Neural progenitor cell (in vitro differentiated cells): ENCODE measurements around the gene PARP3. TPM values are rescaled to one million over a fixed set of nuclear protein-coding genes. Genes with fewer than 3 reads are reported as not detected.

ENCODE experiments used
- DNase-seq: peaks from one replicate; pipeline ENCODE4 v3.0.0-alpha.2; 2016; ENCODE audit warnings: low spot score
- H2AFZ ChIP-seq: fragments of 200-600 bp; sonication (generic); replicated peaks from 2 replicates; pipeline ENCODE4 v1.6.1; 2016; ENCODE audit warnings: antibody characterized with exemption
- H3F3A ChIP-seq: fragments of 200-600 bp; sonication (generic); 2 replicates; pipeline ENCODE4 v1.6.1; 2016; ENCODE audit warnings: antibody characterized with exemption, low read depth
- H3K27ac ChIP-seq: fragments of 200-600 bp; sonication (generic); 2 replicates; pipeline ENCODE4 v1.5.1; 2016; ENCODE audit warnings: mild to moderate bottlenecking
- H3K27me3 ChIP-seq: fragments of 200-600 bp; sonication (generic); 2 replicates; pipeline ENCODE4 v1.6.1; 2016; ENCODE audit warnings: mild to moderate bottlenecking, moderate library complexity
- H3K36me3 ChIP-seq: fragments of 200-600 bp; sonication (generic); 2 replicates; pipeline ENCODE4 v1.5.1; 2016
- H3K4me1 ChIP-seq: fragments of 200-600 bp; sonication (generic); 2 replicates; pipeline ENCODE4 v1.6.1; 2016; ENCODE audit warnings: mixed run types
- H3K4me2 ChIP-seq: fragments of 200-600 bp; sonication (generic); 2 replicates; pipeline ENCODE4 v1.6.1; 2016
- H3K4me3 ChIP-seq: fragments of 200-600 bp; sonication (generic); 2 replicates; pipeline ENCODE4 v1.5.1; 2016
- H3K79me2 ChIP-seq: fragments of 200-600 bp; sonication (generic); 2 replicates; pipeline ENCODE4 v1.6.1; 2016; ENCODE audit warnings: low read depth
- H3K9ac ChIP-seq: fragments of 200-600 bp; sonication (generic); 2 replicates; pipeline ENCODE4 v1.6.1; 2016
- H3K9me3 ChIP-seq: fragments of 200-600 bp; sonication (generic); 2 replicates; pipeline ENCODE4 v1.5.1; 2016; ENCODE audit warnings: low read depth
- H4K20me1 ChIP-seq: fragments of 200-600 bp; sonication (generic); 2 replicates; pipeline ENCODE4 v1.6.1; 2016; ENCODE audit warnings: low read depth
- H3K27ac Mint-ChIP-seq: 3 replicates; pipeline ENCODE4 v1.8.0; 2021; ENCODE audit warnings: mixed read lengths
- H3K27me3 Mint-ChIP-seq: 2 replicates; pipeline ENCODE4 v1.8.0; 2022; ENCODE audit warnings: low read depth, mild to moderate bottlenecking, inconsistent platforms, moderate library complexity, mixed read lengths; ENCODE audit not compliant: insufficient read depth
- H3K36me3 Mint-ChIP-seq: 3 replicates; pipeline ENCODE4 v1.8.0; 2021; ENCODE audit warnings: mixed read lengths
- H3K4me1 Mint-ChIP-seq: 3 replicates; pipeline ENCODE4 v1.8.0; 2021; ENCODE audit warnings: mixed read lengths
- H3K4me3 Mint-ChIP-seq: 3 replicates; pipeline ENCODE4 v1.8.0; 2021; ENCODE audit warnings: mild to moderate bottlenecking, moderate library complexity, mixed read lengths
- H3K9me3 Mint-ChIP-seq: 3 replicates; pipeline ENCODE4 v1.8.0; 2020; ENCODE audit warnings: mixed read lengths
- CTCF ChIP-seq: fragments of 200-600 bp; sonication (generic); IDR thresholded peaks from 2 replicates; pipeline ENCODE4 v1.5.1; 2017; ENCODE audit warnings: antibody characterized with exemption, mild to moderate bottlenecking
- EZH2 ChIP-seq: fragments of 200-600 bp; sonication (generic); IDR thresholded peaks from 2 replicates; pipeline ENCODE4 v1.6.1; 2017; ENCODE audit warnings: antibody characterized with exemption, mild to moderate bottlenecking, moderate library complexity
- EZH2phosphoT487 ChIP-seq: fragments of 200-600 bp; sonication (generic); IDR thresholded peaks from 2 replicates; pipeline ENCODE4 v1.6.1; 2017; ENCODE audit warnings: antibody characterized with exemption
- total RNA-seq: library from RNA; depleted of rRNA; stranded (reverse); fragments of >200 nt; gene quantifications from 2 replicates; pipeline ENCODE4 v1.2.3, GENCODE V29; 2015; ENCODE audit warnings: low replicate concordance

PARP3 gene
- total RNA-seq, 1 donor from 2014 or later = 3.9 TPM

GRCh38 chr3:51977446-51978142 lies 35.4 kb downstream of the PARP3 start:
- H3K4me1 Mint-ChIP-seq = peaks cover 33% of the 10 kb centered on the region
- Histone ChIP-seq H3K27me3 (peaks cover 39% of the 10 kb centered on the region), H3K9ac (no peak overlapping the region), H3K36me3 (no peaks in the 10 kb centered on the region), H3K27ac (no peak overlapping the region), H3K4me3 (no peak overlapping the region), H2AFZ (no peak overlapping the region), H3K4me2 (no peak overlapping the region), H3K79me2 (no peaks in the 10 kb centered on the region), H3K9me3 (no peaks in the 10 kb centered on the region), H4K20me1 (no peaks in the 10 kb centered on the region), H3K4me1 (peaks cover 30% of the 10 kb centered on the region), H3F3A (peaks cover 43% of the 10 kb centered on the region)
- H3K4me3 Mint-ChIP-seq = peak overlapping the region; percentile 41
- TF ChIP-seq EZH2phosphoT487 (no peak), EZH2 (no peak), CTCF (no peak)
- H3K36me3 Mint-ChIP-seq = peaks cover 3% of the 10 kb centered on the region
- no peaks in the 10 kb centered on the region for H3K9me3 Mint-ChIP-seq
- no peak for DNase-seq
- peak overlapping the region; percentile 47 for H3K27ac Mint-ChIP-seq
- H3K27me3 Mint-ChIP-seq = peaks cover 7% of the 10 kb centered on the region

GRCh38 chr3:51978143-51978502 lies 36.0 kb downstream of the PARP3 start:
- H3K9ac ChIP-seq = no peak overlapping the region
- no peak for DNase-seq
- no peaks in the 10 kb centered on the region for H3K36me3 ChIP-seq
- Mint-ChIP-seq H3K4me3 (no peak overlapping the region), H3K4me1 (peaks cover 36% of the 10 kb centered on the region), H3K27ac (no peak overlapping the region), H3K9me3 (no peaks in the 10 kb centered on the region), H3K36me3 (peaks cover 3% of the 10 kb centered on the region), H3K27me3 (peaks cover 7% of the 10 kb centered on the region)
- no peaks in the 10 kb centered on the region for H4K20me1 ChIP-seq
- H3K79me2 ChIP-seq = no peaks in the 10 kb centered on the region
- no peak overlapping the region for H3K4me2 ChIP-seq
- TF ChIP-seq CTCF (no peak), EZH2 (no peak), EZH2phosphoT487 (no peak)
- H3K27me3 ChIP-seq = peaks cover 37% of the 10 kb centered on the region
- no peak overlapping the region for H3K27ac ChIP-seq
- no peak overlapping the region for H2AFZ ChIP-seq
- H3F3A ChIP-seq = peaks cover 49% of the 10 kb centered on the region
- peaks cover 30% of the 10 kb centered on the region for H3K4me1 ChIP-seq
- no peaks in the 10 kb centered on the region for H3K9me3 ChIP-seq
- H3K4me3 ChIP-seq = no peak overlapping the region

GRCh38 chr3:51980253-51980652 lies 38.1 kb downstream of the PARP3 start:
- no peak overlapping the region for H3K4me2 ChIP-seq
- Mint-ChIP-seq H3K4me1 (peaks cover 37% of the 10 kb centered on the region), H3K9me3 (no peaks in the 10 kb centered on the region), H3K4me3 (no peak overlapping the region), H3K36me3 (peaks cover 3% of the 10 kb centered on the region), H3K27ac (no peak overlapping the region), H3K27me3 (peaks cover 4% of the 10 kb centered on the region)
- peaks cover 25% of the 10 kb centered on the region for H3K4me1 ChIP-seq
- H3F3A ChIP-seq = peaks cover 48% of the 10 kb centered on the region
- peaks cover 19% of the 10 kb centered on the region for H3K27me3 ChIP-seq
- no peak overlapping the region for H3K27ac ChIP-seq
- TF ChIP-seq CTCF = no peak
- no peak for TF ChIP-seq EZH2phosphoT487
- no peak for TF ChIP-seq EZH2
- no peak overlapping the region for H2AFZ ChIP-seq
- H3K4me3 ChIP-seq = no peak overlapping the region
- no peak overlapping the region for H3K9ac ChIP-seq
- H3K9me3 ChIP-seq = no peaks in the 10 kb centered on the region
- H3K36me3 ChIP-seq = no peaks in the 10 kb centered on the region
- no peak for DNase-seq
- no peaks in the 10 kb centered on the region for H4K20me1 ChIP-seq
- H3K79me2 ChIP-seq = peaks cover 10% of the 10 kb centered on the region
